PC-9 (cell line): ENCODE results near the gene PHAF1. TPM values are rescaled to one million over a fixed set of nuclear protein-coding genes. Genes with fewer than 3 reads are reported as not detected.
A peak's percentile ranks its signal among the peaks of the same experiment; 100 is the strongest.

ENCODE experiments used
- BruUV-seq: library from RNA; stranded (reverse); fragments of 400-500 nt; replicated peaks from 2 replicates; lab custom pipeline; 2021; lab: Mats Ljungman, UMichigan
- CTCF ChIA-PET: fragments of 300-600 bp; sonication (Branson Sonifier 250); formaldehyde crosslinking; loops from one replicate; lab custom pipeline; 2022; ENCODE audit warnings: antibody characterized with exemption; lab: Charles Lee
- POLR2A ChIA-PET: fragments of 300-600 bp; sonication (Branson Sonifier 250); formaldehyde crosslinking; loops from one replicate; lab custom pipeline; 2022; ENCODE audit warnings: antibody characterized with exemption; ENCODE audit not compliant: unreplicated experiment; lab: Charles Lee
- DNase-seq, 2 experiments: peaks; one replicate each; pipeline versions ENCODE4 v3.0.0 to v3.0.0-alpha.2; 2015 to 2022; ENCODE audit warnings: mixed read lengths in 1 of 2
- H2AFZ ChIP-seq: fragments of 200-600 bp; sonication (generic); 2 replicates; pipeline ENCODE4 v1.8.1; 2017; ENCODE audit warnings: antibody characterized with exemption
- H3F3A ChIP-seq: fragments of 200-600 bp; sonication (generic); 2 replicates; pipeline ENCODE4 v1.8.1; 2017; ENCODE audit warnings: antibody characterized with exemption, mild to moderate bottlenecking, low read depth; ENCODE audit not compliant: insufficient read depth
- H3K27ac ChIP-seq: fragments of 200-600 bp; sonication (generic); 2 replicates; pipeline ENCODE4 v1.6.1; 2016; ENCODE audit warnings: mixed run types
- H3K27me3 ChIP-seq: fragments of 200-600 bp; sonication (generic); 2 replicates; pipeline ENCODE4 v1.6.1; 2016; ENCODE audit warnings: low read depth, mixed run types; ENCODE audit not compliant: insufficient read depth
- H3K36me3 ChIP-seq: fragments of 200-600 bp; sonication (generic); 2 replicates; pipeline ENCODE4 v1.6.1; 2016; ENCODE audit warnings: low read depth, mixed run types
- H3K4me1 ChIP-seq: fragments of 200-600 bp; sonication (generic); replicated peaks from 2 replicates; pipeline ENCODE4 v1.6.1; 2016; ENCODE audit warnings: mixed run types; ENCODE audit not compliant: insufficient read depth
- H3K4me2 ChIP-seq: fragments of 200-600 bp; sonication (generic); 2 replicates; pipeline ENCODE4 v1.6.1; 2017; ENCODE audit warnings: mixed run types
- H3K4me3 ChIP-seq: fragments of 200-600 bp; sonication (generic); 2 replicates; pipeline ENCODE4 v1.6.1; 2016; ENCODE audit warnings: mixed run types
- H3K79me2 ChIP-seq: fragments of 200-600 bp; sonication (generic); 2 replicates; pipeline ENCODE4 v1.6.1; 2017; ENCODE audit warnings: low read depth, mixed run types
- H3K9me2 ChIP-seq: fragments of 200-600 bp; sonication (generic); 2 replicates; pipeline ENCODE4 v1.8.1; 2017; ENCODE audit warnings: mild to moderate bottlenecking; ENCODE audit not compliant: insufficient read depth
- H3K9me3 ChIP-seq: fragments of 200-600 bp; sonication (generic); 2 replicates; pipeline ENCODE4 v1.8.1; 2016; ENCODE audit warnings: low read depth; ENCODE audit not compliant: insufficient read depth
- H4K20me1 ChIP-seq: fragments of 200-600 bp; sonication (generic); 2 replicates; pipeline ENCODE4 v1.8.1; 2017; ENCODE audit not compliant: insufficient read depth
- CTCF ChIP-seq: fragments of 200-600 bp; sonication (generic); conservative IDR thresholded peaks from 2 replicates; pipeline ENCODE4 v1.6.1; 2017; ENCODE audit warnings: mixed run types, antibody characterized with exemption, mild to moderate bottlenecking, moderate library complexity
- EZH2 ChIP-seq: fragments of 200-600 bp; sonication (generic); IDR thresholded peaks from 2 replicates; pipeline ENCODE4 v1.8.0; 2017; ENCODE audit warnings: antibody characterized with exemption, low read depth
- intact Hi-C: fragments of 100-400 bp; cut with micrococcal nuclease; formaldehyde crosslinking; loops from one replicate; pipeline ENCODE4 v1.10.0; 2022; ENCODE audit not compliant: unreplicated experiment
- total RNA-seq: library from RNA; stranded (reverse); gene quantifications from 2 replicates; pipeline ENCODE4 v1.2.3, GENCODE V29; 2021

Gene PHAF1
- total RNA-seq, 1 experiment from 2014 or later = 19.5 TPM

- Histone ChIP-seq H3K4me3 (no peak overlapping the region), H3F3A (peaks cover 57% of the 10 kb centered on the region), H4K20me1 (peaks cover 20% of the 10 kb centered on the region), H3K27ac (no peak overlapping the region; the same call in 1 of the 2 replicates), H3K36me3 (peaks cover 25% of the 10 kb centered on the region; the same call in 1 of the 2 replicates), H3K79me2 (peaks cover 45% of the 10 kb centered on the region), H3K4me2 (no peak overlapping the region), H3K27me3 (no peaks in the 10 kb centered on the region), H3K4me1 (peaks cover 54% of the 10 kb centered on the region), H2AFZ (no peak overlapping the region), H3K9me2 (no peaks in the 10 kb centered on the region), H3K9me3 (no peaks in the 10 kb centered on the region)
- intact Hi-C loops = loop anchor here (2.0 to 10.0 kb wide), 4 partner anchors 47 to 267 kb away; partner anchors contain the start of genes B3GNT9 and TPPP3
- no TSS peak for BruUV-seq
- no peak for TF ChIP-seq EZH2
- TF ChIP-seq CTCF = no peak
- peak in 1 of 2 experiments; percentile 26 for DNase-seq
- POLR2A ChIA-PET = interaction anchor here (0.6 to 1.1 kb wide), 4 partner anchors 30 to 303 kb away, joined by 4 to 7 read pairs (median 4); no protein-coding TSS in a partner anchor
- CTCF ChIA-PET = interaction anchor here (0.6 to 1.8 kb wide), 9 partner anchors 29 to 267 kb away, joined by 3 to 9 read pairs (median 4); partner anchors contain the start of genes FHOD1 and TMEM208
Observed at GRCh38 chr16:67197704-67198103, 88.0 kb downstream of the PHAF1 start.

Other genes starting within 250 kb of the PHAF1 start
- gene PDP2, start 229.4 kb upstream of the PHAF1 start, total RNA-seq = 17.4 and 21.6 TPM in 2 replicates
- gene CDH16, start 191.1 kb upstream of the PHAF1 start, total RNA-seq = not detected in 2 replicates
- 0.24 TPM in 1 of 2 replicates, not detected in the other for gene RRAD, start 184.4 kb upstream of the PHAF1 start, total RNA-seq
- 81.7 and 87.1 TPM in 2 replicates for gene CIAO2B, start 175.5 kb upstream of the PHAF1 start, total RNA-seq
- 32.8 and 35.1 TPM in 2 replicates for gene CES2, start 174.4 kb upstream of the PHAF1 start, total RNA-seq
- 9.1 and 10.1 TPM in 2 replicates for gene CES3, start 148.7 kb upstream of the PHAF1 start, total RNA-seq
- 2.5 and 3.1 TPM in 2 replicates for gene CES4A, start 121.4 kb upstream of the PHAF1 start, total RNA-seq
- 58.7 and 63.3 TPM in 2 replicates for gene CBFB, start 80.8 kb upstream of the PHAF1 start, total RNA-seq
- gene B3GNT9, start 41.1 kb downstream of the PHAF1 start, total RNA-seq = 4.0 and 4.2 TPM in 2 replicates
- 38.0 and 50.3 TPM in 2 replicates for gene TRADD, start 50.0 kb downstream of the PHAF1 start, total RNA-seq
- gene FBXL8, start 50.0 kb downstream of the PHAF1 start, total RNA-seq = 53.2 and 54.4 TPM in 2 replicates
- 96.9 and 100 TPM in 2 replicates for gene HSF4, start 54.8 kb downstream of the PHAF1 start, total RNA-seq
- gene NOL3, start 60.6 kb downstream of the PHAF1 start, total RNA-seq = 68.0 and 76.8 TPM in 2 replicates
- gene MATCAP1, start 74.0 kb downstream of the PHAF1 start, total RNA-seq = 21.7 and 24.6 TPM in 2 replicates
- gene EXOC3L1, start 80.2 kb downstream of the PHAF1 start, total RNA-seq = 0.35 TPM in 1 of 2 replicates, not detected in the other
- 78.4 and 82.5 TPM in 2 replicates for gene E2F4, start 82.2 kb downstream of the PHAF1 start, total RNA-seq
- gene ELMO3, start 89.2 kb downstream of the PHAF1 start, total RNA-seq = 32.4 and 51.1 TPM in 2 replicates
- 39.5 and 42.0 TPM in 2 replicates for gene TMEM208, start 117.2 kb downstream of the PHAF1 start, total RNA-seq
- gene FHOD1, start 137.5 kb downstream of the PHAF1 start, total RNA-seq = 58.2 and 60.0 TPM in 2 replicates
- gene SLC9A5, start 139.0 kb downstream of the PHAF1 start, total RNA-seq = 5.2 and 6.9 TPM in 2 replicates
- 14.0 and 17.3 TPM in 2 replicates for gene PLEKHG4, start 169.6 kb downstream of the PHAF1 start, total RNA-seq
- 0.35 TPM in 1 of 2 replicates, not detected in the other for gene KCTD19, start 216.8 kb downstream of the PHAF1 start, total RNA-seq
- gene LRRC36, start 216.9 kb downstream of the PHAF1 start, total RNA-seq = not detected in 2 replicates